ENCODE data around the gene CHTF18. TPM values are rescaled to one million over a fixed set of nuclear protein-coding genes. Genes with fewer than 3 reads are reported as not detected.

Gene CHTF18
- total and polyA plus RNA-seq, 9 of the 15 experiments (the other 6 are each of a cell fraction or from before 2014, with no cell fraction given) = 2.5 to 123 (median 17.0) TPM

DNA sequence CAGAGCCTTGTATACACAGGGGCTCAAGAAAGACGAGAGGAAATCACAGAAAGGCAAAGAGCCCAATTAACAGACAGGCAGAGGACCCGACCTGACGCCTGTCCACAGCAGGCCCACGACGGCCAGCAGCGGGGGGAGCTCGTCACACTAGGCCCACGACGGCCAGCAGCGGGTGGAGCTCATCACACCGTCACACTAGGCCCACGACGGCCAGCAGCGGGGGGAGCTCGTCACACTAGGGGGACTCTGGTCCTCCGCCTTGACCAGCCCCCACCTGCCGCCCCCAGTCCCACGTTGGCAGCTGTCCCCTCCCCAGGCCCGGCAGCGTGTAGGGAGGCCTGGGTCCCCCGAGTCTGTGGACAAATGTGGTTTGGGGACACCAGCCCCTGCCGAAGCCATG lies 35.8 kb downstream of the CHTF18 start:
- Histone ChIP-seq H2AFZ (ENCODE audit: low read depth, low read length) (no peak overlapping the region), H3K36me3 (ENCODE audit: control insufficient read depth, insufficient read depth, low read length) (no peaks in the 10 kb centered on the region), H3K4me2 (ENCODE audit: insufficient read depth, low read length) (no peak overlapping the region), H3K9me1 (ENCODE audit: control insufficient read depth, insufficient read depth, low read length) (no peaks in the 10 kb centered on the region), H3K9ac (ENCODE audit: insufficient read depth in 1 of 2, low read depth in 2 of 2, low read length in 2 of 2) (no peak overlapping the region), H3K79me2 (ENCODE audit: control insufficient read depth, insufficient read depth, low read length) (no peaks in the 10 kb centered on the region), H3K9me3 (replicated peaks; ENCODE audit: control insufficient read depth, insufficient read depth, low read depth, low read length) (no peaks in the 10 kb centered on the region), H3K27ac (ENCODE audit: extremely low read depth, low read depth, low read length) (no peak overlapping the region), H4K20me1 (replicated peaks; ENCODE audit: control insufficient read depth, insufficient read depth, low read length) (no peaks in the 10 kb centered on the region), H3K4me3 (no peak overlapping the region), H3K27me3 (ENCODE audit: control insufficient read depth in 2 of 2, insufficient read depth in 2 of 2, low read length in 2 of 2) (peaks cover 69 to 94% of the 10 kb centered on the region in 2 experiments; a peak in 4 of 5 replicates), H3K4me1 (replicated peaks in 1 of 2; ENCODE audit: control insufficient read depth in 2 of 2, insufficient read depth in 2 of 2, low read length in 2 of 2) (peaks cover 0 to 32% of the 10 kb centered on the region in 2 experiments; a peak in 2 of 5 replicates)
- DNase-seq (ENCODE audit: extremely low read depth in 1 of 4, low spot score in 3 of 4) (no peak), FAIRE-seq (no peak), ATAC-seq (no peak)
- CTCF ChIA-PET (ENCODE audit: low intra/inter-chr PET ratio) = no interaction called here
- intact Hi-C loops (cut with micrococcal nuclease) = no loop called here
- POLR2A ChIA-PET = interaction anchor here (1.1 kb wide), 1 partner anchor 50 kb away, joined by 3 read pairs; no protein-coding TSS in a partner anchor
- 0 out of 2 replicates have a peak, but pooled peaks have one; percentile 13 for TF ChIP-seq SAFB (IDR thresholded peaks at IDR 0.05; ENCODE audit: borderline replicate concordance, low read depth, low read length)
- TF ChIP-seq, protein P1, sequence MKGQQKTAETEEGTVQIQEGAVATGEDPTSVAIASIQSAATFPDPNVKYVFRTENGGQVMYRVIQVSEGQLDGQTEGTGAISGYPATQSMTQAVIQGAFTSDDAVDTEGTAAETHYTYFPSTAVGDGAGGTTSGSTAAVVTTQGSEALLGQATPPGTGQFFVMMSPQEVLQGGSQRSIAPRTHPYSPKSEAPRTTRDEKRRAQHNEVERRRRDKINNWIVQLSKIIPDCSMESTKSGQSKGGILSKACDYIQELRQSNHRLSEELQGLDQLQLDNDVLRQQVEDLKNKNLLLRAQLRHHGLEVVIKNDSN (CRISPR knock-in tag; IDR thresholded peaks at IDR 0.05) = no peak
- in situ Hi-C loops (cut with MboI) = no loop called here
- no TSS peak for BruUV-seq (replicated peaks)
- 6% methylated on average over 21 of the region's 22 CpGs for WGBS (ENCODE audit: insufficient coverage, low coverage, missing lambda C conversion rate)

DNA sequence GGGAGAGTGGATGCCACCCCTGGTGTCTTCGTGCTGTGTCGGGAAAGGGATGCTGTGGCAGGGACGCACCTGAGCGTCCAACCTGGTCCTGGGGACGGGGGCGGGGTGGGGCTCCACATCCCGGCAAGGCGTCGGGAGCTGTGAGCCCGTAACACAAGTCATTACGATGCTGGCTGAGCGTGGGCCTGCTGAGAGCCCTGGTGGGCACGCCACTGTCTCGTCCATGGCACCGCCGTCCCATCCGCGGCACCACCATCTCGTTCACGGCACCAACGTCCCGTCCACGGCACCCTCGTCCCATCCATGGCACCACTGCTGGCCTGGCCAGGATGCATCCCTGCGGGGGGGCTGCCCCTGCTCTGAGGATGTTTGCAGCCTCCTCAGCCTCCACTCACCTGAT lies 36.2 kb downstream of the CHTF18 start:
- BruUV-seq (replicated peaks) = no TSS peak
- WGBS (ENCODE audit: insufficient coverage, low coverage, missing lambda C conversion rate) = 3% methylated on average over 23 of the region's 25 CpGs
- H3K27me3 ChIP-seq (ENCODE audit: control insufficient read depth in 2 of 2, insufficient read depth in 2 of 2, low read length in 2 of 2) = peaks cover 67 to 94% of the 10 kb centered on the region in 2 experiments; a peak in 4 of 5 replicates
- ChIA-PET POLR2A (interaction anchor here (1.1 kb wide), 1 partner anchor 49 kb away, joined by 3 read pairs; no protein-coding TSS in a partner anchor), CTCF (ENCODE audit: low intra/inter-chr PET ratio) (no interaction called here)
- H3K4me2 ChIP-seq (ENCODE audit: insufficient read depth, low read length) = no peak overlapping the region
- no peak for FAIRE-seq
- intact Hi-C loops (cut with micrococcal nuclease) = no loop called here
- TF ChIP-seq SNIP1 (IDR thresholded peaks at IDR 0.05; ENCODE audit: low read depth) (no peak), ZC3H4 (CRISPR knock-in tag; IDR thresholded peaks at IDR 0.05; ENCODE audit: borderline replicate concordance) (no peak), ZNF583 (CRISPR knock-in tag; IDR thresholded peaks at IDR 0.05) (no peak), ZBTB8A (IDR thresholded peaks at IDR 0.05; ENCODE audit: partially characterized antibody) (no peak), ZNF584 (CRISPR knock-in tag; IDR thresholded peaks at IDR 0.05; ENCODE audit: low read depth) (no peak), HMGN3 (IDR thresholded peaks at IDR 0.05; ENCODE audit: borderline replicate concordance, extremely low read depth, insufficient read length, low read depth, low read length) (peak; percentile 22), MYNN (IDR thresholded peaks at IDR 0.05) (no peak), MYNN (CRISPR knock-in tag; IDR thresholded peaks at IDR 0.05) (no peak)
- TF ChIP-seq, protein P2, sequence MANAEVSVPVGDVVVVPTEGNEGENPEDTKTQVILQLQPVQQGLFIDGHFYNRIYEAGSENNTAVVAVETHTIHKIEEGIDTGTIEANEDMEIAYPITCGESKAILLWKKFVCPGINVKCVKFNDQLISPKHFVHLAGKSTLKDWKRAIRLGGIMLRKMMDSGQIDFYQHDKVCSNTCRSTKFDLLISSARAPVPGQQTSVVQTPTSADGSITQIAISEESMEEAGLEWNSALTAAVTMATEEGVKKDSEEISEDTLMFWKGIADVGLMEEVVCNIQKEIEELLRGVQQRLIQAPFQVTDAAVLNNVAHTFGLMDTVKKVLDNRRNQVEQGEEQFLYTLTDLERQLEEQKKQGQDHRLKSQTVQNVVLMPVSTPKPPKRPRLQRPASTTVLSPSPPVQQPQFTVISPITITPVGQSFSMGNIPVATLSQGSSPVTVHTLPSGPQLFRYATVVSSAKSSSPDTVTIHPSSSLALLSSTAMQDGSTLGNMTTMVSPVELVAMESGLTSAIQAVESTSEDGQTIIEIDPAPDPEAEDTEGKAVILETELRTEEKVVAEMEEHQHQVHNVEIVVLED (CRISPR knock-in tag; IDR thresholded peaks at IDR 0.05) = no peak
- H3K9me3 ChIP-seq (replicated peaks; ENCODE audit: control insufficient read depth, insufficient read depth, low read depth, low read length) = no peaks in the 10 kb centered on the region
- no peak overlapping the region for H2AFZ ChIP-seq (ENCODE audit: low read depth, low read length)
- in situ Hi-C loops (cut with MboI) = no loop called here
- H3K27ac ChIP-seq (ENCODE audit: extremely low read depth, low read depth, low read length) = no peak overlapping the region
- peaks cover 0 to 32% of the 10 kb centered on the region in 2 experiments; a peak in 2 of 5 replicates for H3K4me1 ChIP-seq (replicated peaks in 1 of 2; ENCODE audit: control insufficient read depth in 2 of 2, insufficient read depth in 2 of 2, low read length in 2 of 2)
- no peak for ATAC-seq
- H3K79me2 ChIP-seq (ENCODE audit: control insufficient read depth, insufficient read depth, low read length) = no peaks in the 10 kb centered on the region
- no peak overlapping the region for H3K4me3 ChIP-seq
- H3K36me3 ChIP-seq (ENCODE audit: control insufficient read depth, insufficient read depth, low read length) = no peaks in the 10 kb centered on the region
- H3K9me1 ChIP-seq (ENCODE audit: control insufficient read depth, insufficient read depth, low read length) = no peaks in the 10 kb centered on the region
- no peak for DNase-seq (ENCODE audit: extremely low read depth in 1 of 4, low spot score in 3 of 4)
- no peak overlapping the region for H3K9ac ChIP-seq (ENCODE audit: insufficient read depth in 1 of 2, low read depth in 2 of 2, low read length in 2 of 2)
- no peaks in the 10 kb centered on the region for H4K20me1 ChIP-seq (replicated peaks; ENCODE audit: control insufficient read depth, insufficient read depth, low read length)
